ENCODE results near the gene MRTFA.

The MRTFA gene

DNA sequence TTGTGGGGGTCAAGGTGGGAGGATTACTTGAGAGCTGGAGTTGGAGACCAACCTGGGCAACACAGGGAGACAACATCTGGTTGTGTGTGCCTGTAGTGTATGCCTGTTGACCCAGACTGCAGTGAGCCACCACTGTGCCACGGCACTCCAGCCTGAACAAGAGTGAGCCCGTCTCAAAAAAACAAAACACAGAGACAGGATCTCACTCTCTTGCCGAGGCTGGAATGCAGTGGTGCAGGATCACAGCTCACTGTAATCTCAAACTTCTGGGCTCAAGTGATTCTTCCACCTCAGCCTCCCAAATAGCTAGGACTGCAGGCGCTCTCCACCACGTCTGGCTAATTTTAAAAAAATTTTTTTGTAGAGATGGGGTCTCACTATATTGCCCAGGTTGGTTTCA lies 153.6 kb downstream of the MRTFA start:
- DNase-seq, result no peak

DNA sequence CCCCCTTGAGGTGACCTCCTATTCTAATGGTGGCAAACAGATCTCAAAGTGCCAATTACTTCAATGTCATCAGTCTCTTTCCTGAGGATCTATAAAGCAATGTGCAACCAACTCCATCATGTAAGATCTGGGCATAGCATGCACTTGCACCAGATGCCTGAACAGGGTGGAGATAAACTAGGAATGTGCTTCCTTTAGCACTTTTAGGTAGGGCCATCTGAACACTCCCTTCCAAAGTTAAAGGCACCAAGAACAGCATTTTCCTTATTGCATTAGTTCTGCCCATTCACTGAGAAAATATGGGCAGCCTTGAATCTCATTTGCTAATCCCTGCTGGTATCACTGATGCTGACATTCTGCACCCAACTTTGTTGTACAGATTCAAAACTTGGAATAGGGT lies 154.1 kb downstream of the MRTFA start:
- DNase-seq, result no peak

DNA sequence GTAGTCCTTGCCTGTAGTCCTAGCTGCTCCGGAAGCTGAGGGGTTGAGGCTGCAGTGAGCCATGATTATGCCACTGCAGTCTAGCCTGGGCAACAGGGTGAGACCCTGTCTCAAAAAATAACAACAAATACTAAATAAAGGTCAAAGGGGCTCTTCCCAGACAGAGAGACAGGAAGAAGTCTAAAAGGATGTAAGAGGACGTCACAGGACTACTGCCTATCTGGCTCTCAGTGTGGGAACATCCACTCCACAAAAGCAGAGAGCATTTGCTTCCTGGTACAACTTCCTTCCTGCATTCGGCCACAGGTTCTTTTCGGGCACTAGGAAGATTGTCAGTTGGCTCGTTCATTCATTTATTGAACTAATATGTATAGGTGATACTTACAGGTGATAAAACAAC lies 155.5 kb downstream of the MRTFA start:
- no peak for DNase-seq

DNA sequence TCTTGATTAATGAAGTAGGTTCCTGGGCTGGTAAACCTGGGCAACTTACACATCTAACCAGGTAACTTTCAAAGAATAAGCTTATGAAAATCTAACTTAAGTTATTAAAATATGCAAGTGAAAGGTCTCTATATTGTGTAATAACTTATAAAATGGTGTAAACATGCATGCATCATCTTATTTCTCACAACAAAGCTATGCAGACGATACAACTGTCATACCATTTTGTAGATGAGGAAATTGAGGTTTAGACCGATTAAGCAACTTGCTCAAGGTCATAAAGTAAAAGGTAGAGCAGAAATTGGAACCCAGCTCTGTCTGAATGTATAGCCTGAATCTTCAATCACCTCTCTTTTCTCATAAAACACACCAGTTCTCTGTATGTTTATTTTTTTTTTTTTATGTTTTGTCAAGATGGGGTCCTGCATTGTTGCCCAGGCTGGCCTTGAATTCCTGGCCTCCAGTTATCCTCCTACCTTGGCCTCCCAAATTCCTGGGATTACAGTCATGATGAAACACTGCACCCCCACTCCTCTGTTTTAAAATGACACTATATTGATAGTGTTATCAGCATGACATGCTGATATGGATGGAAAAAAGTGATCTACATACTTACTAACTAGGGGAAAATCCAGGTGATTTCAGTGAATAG lies 156.5 kb downstream of the MRTFA start:
- no peak for DNase-seq

DNA sequence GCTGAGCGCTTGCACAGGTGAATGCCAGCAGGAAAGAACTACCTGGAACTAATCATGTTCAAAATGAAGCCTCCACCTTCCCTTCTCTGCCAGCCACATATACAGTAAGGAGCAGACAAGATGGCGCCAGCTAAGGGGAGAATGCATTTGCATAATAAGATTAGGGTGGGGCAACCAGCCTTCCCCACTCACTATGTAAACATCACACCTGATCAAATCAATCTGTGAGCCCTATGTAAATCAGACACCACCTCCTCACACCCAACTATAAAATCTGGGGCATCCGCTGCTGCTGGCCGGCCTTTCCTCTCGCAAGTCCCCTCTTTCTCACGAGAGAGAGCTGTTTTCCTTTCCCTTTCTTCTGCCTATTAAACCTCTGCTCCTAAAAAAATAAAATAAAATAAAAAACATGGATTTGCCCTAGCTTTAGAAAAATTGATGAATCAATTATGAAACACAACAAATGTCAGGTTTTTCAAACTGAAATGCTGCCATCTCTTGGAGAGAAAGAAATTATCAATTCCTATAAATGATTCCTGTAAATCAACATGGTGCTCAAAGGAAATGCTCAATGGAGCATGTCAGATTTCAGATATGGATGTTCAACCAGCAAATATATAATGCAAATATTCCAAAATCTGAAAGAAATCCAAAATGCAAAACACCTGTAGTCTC lies 157.3 kb downstream of the MRTFA start:
- DNase-seq, result no peak

- no peak for DNase-seq
Measured at GRCh38 chr22:40478338-40479125, 158.0 kb downstream of the MRTFA start.

- no peak for DNase-seq
Measured at GRCh38 chr22:40477683-40478337, 158.7 kb downstream of the MRTFA start.

DNA sequence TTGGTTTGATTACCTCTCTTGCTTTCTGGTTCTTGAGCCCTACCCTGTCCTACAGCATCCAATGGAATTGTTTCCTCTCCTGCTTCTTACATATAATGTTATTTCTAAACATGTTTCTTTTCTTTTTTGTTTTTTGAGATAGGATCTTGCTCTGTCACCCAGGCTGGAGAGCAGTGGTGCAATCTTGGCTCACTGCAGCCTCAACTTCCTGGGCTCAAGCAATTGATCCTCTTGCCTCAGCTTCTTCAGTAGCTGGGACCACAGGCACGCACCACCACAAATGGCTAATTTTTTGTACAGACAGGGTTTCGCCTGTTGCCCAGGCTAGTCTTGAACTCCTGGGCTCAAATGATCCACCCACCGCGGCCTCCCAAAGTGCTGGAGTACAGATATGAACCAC lies 160.2 kb downstream of the MRTFA start:
- no peak for DNase-seq

DNA sequence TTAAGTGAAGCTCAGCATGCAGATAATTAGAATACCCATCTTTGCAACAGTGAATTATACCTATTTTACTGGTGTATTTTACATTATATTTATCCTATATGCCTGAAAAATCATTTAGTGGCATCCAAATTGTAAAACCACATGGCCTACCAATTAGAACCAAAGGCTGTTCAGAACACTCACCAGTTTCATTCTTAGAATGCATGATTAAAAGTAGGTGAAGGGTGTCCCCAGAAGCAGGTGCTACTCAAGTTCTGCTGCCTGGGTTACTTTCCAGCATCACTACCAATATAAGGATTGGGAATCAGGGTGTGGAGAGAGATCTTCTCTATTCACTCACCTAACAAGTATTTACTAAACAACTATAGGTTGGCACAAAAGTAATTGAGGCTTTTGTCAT lies 162.8 kb downstream of the MRTFA start:
- no peak for DNase-seq

DNA sequence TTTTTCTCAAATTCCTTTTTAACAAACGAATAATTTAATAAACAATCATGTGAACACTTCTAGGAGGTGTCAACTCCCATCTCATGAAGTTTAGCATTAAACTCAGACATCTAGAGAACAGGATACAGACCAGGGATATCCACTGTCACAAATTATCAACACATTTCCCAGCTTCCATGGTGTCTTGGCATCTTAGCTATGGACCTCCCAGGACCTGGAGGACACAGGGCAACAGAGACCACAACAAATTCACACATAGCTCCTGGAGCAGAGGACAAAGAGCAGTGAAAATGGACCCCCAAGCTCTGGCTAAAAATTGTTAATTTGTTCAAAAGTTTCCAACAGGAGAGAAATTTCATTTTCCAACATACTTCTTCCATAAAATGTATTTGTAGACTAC lies 163.9 kb downstream of the MRTFA start:
- DNase-seq, result no peak

DNA sequence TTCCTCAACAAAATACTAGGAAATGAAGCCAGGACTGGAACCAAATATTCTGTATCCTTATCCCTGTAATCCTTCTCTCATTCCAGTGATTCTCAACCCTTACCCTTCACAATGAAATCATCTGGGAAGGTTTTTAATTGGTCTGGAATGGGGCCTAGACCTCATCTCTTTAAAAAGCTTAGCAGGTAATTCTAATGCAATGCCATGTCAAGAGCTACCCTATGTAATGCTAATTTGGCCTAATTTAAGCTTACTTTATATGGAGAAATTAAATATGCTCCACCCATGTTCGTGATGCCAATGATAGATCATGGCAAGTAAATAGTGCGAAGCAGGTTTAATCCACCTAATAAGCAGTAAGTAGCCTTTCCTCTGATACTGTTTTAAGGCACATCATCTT lies 164.5 kb downstream of the MRTFA start:
- DNase-seq, result no peak

DNA sequence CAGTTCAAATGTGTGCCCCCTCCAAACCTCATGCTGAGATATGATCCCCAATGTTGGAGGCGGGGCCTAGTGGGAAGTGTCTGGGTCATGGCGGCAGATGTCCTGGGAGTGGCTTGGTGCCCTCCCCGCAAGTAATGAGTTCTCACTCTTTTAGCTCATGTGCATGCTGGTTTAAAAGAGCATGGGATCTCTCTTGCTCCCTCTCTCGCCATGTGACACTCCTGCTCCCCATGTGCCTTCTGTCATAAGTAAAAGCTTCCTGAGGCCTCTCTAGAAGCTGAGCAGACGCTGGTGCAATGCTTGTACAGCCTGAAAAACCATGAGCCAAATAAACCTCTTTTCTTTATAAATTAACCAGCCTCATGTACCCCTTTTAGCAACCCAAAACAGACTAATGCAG lies 167.3 kb downstream of the MRTFA start:
- no peak for DNase-seq

DNA sequence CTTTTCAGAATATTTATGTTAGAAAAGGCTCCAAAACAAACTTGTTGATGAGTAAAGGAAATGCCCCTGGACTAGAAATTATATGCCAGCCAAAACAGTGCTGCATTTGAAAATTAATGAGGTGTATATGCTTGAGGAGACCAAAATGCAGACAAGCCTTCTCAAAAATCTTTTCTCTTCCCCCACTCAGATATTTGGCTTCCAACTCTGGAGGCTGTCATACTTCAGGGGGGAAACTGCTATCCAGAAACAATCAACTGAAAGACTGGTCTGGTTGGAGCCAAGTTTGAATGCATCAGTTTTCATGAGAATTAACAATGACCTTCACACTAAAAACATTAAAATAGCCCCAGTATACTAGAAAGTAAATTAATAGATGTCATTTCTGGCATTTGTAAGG lies 167.9 kb downstream of the MRTFA start:
- no peak for DNase-seq

GRCh38 chr22:40466976-40467375 lies 169.5 kb downstream of the MRTFA start:
- DNase-seq, result no peak

GRCh38 chr22:40463683-40464082 lies 172.8 kb downstream of the MRTFA start:
- DNase-seq, result peak; percentile 26

DNA sequence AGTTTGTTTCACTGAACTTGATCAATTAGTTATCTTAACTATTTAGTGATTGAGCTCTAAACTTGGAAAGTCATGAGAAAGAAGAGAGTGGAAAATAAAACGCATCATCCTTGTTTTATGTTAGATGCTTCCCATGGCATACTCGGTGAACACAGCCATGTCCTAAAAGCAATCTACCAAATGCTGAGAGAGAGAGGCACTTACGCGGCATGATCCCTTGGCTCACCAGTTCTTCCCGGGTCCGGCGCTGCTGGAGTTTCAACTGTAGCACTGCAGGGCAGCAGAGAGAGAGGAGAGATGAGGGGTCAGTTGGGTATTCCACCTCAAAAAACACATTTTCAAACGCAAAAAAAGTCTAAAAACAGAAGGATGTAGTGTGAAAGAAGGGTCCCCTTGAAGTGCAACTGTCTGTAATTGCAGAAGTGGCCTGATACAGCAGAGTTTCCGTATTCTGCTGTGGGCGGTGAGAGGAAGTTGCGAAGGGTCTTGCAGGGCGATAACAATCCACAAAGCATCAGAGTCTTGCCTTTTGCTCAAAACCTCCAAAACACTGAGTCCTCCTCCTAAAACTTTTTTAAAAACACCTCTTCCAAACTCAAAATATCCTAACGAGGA lies 173.4 kb downstream of the MRTFA start:
- DNase-seq, result peak; percentile 33

- peak; percentile 33 for DNase-seq
Measured at GRCh38 chr22:40462195-40462984, 174.1 kb downstream of the MRTFA start.

DNA sequence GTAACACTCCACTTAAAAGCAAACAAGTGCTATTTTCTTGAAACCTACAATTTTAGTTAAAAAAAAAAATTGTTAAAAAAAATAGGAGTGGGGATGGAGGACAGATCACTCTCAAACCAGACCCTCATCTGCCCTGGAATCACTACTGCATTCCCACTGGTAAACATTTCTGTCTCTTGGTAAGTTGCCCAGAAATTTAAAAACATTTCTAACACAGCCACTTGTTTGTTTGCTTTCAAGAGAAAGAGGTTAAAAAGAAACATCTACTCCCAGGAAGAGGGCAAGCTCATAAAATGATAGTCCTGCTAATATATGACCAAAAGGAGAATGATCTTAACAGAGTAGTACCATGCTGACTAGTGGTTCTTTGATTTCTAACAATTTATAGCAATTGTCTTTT lies 182.8 kb downstream of the MRTFA start:
- DNase-seq, result no peak

DNA sequence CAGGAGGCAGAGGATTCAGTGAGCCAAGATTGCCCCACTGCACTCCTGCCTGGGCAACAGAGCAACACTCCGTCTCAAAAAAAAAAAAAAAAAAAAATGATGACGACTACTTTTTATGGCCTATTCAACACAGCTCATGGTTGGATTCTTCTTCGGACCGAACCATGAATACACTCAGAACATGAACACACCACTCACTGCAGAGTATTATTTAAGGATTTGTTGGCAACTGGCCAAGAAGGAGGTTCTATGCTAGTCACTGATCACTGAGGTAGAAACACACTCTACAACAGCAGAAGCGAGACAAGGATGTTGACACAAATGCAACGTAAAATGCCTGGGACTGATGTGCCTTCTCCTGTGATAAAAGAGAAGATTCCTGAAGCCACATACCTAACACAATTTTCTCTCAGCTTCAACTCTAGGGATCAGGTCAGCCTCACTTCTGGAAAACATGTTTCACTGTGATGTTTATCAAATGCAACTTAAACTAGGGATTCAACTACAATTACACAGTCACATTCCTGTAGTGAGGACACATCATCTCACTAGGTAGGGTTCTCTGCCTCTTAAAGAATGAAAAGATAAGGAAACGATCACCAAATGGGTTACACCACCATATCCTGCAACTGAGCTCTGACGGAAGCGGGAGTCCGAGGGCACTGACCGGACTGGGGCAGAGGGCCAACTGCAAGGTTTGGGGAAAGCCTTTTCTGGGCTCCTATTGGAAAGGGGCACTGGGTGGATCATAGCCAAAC lies 183.6 kb downstream of the MRTFA start:
- no peak for DNase-seq

GRCh38 chr22:40451210-40451609 lies 185.3 kb downstream of the MRTFA start:
- no peak for DNase-seq

DNA sequence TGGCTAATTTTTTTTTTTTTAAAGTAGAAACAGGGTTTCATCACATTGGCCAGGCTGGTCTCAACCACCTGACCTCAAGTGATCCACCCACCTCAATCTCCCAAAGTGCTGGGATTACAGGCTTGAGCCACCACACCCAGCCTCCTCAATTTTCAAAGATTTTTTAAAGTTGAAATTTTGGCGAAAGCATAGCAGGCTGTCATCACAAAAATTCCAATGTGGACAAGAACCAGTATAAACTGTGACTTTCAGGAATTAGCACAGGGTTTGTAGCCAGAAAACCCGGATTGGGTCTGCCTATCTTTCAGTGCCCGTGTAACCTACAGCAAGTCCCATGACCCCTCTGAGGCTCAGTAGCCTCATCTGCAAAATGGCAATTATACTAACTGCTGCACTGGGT lies 185.9 kb downstream of the MRTFA start:
- no peak for DNase-seq

GRCh38 chr22:40449676-40450035 lies 186.9 kb downstream of the MRTFA start:
- no peak for DNase-seq

All from activated CD8-positive, alpha-beta memory T cell treated with anti-CD3 and anti-CD28 coated beads, Interleukin-2, amount 50 U/mL, for 4 hours (primary cell).